Measurements from ENCODE around the gene ARHGAP23.

The ARHGAP23 gene

DNA sequence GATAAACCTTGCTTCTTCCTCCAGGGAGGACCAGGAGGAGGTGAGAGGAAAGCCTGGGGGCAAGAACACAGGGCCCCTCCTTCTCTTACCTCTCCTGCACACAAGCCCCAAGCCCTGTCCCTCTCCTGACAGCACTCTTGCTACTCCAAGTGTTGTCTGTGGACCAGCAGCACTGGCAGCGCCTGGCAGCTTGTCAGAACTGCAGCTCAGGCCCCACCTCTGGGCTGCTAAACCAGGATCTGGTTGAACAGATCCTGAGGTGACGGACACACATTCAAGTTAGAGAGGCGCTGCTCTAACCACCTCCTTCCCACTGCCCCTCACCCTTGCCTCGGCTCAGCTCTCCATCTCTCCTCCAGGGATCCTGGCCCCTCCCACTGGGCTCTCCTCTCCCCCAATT lies 121.0 kb downstream of the ARHGAP23 start:
- no peak for DNase-seq (ENCODE audit: low read depth)

DNA sequence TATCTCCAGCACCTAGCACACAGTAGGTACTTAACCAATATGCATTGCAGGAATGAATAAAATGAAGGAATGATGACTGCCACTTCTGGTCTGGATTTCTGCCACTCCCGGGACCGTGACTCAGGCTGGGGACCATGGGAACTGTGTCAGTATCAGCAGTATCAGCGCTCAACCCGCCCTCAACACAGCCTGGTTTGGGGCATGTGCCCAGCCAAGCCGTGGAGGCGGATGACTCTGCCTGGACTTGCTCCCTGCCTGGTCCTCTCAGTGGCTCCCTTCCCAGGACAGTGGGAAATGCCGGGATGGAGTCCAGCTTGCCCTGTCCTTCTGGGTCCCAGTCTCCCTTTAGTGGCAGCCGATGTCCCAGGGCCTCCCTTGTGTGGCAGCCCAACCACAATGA lies 122.4 kb downstream of the ARHGAP23 start:
- no peak for DNase-seq (ENCODE audit: low read depth)

DNA sequence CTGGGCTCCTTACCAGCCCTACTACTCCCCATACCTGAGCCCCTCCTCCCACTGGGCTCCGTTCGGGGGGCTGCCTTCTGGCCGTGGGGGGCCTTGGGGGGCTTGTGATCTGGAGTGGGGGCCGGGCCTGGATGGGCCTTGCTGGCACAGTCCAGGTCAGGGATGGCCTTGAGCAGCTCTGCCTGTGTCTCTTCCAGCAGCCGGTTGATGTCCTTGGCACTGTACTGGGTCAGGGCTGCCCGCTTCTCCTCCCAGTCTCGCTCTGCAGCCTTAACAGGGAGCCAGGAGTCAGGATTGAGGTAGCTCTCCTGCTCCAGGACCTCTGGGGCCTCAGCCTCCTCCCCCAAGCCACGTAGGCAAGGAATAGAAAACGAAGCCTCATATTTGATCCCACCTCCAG lies 122.9 kb downstream of the ARHGAP23 start:
- no peak for DNase-seq (ENCODE audit: low read depth)

DNA sequence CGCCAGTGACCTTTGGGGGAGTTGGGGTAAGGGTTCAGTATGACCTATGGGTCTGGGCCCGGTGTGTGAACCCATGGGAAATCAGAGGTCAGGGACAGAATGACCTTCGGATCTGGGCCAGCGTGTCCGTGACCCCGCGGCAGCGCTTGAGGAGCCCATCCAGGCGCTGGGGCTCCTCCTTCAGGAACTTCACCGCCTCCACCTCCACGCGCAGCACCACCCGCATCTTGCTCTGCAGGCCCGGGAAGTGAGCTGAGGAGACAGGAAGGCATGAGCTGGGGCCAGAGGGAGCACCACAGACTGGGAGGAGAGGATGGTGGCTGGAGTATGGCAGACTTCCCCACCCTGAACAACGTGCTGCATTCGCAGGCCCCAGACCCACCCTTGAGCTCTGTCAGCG lies 124.1 kb downstream of the ARHGAP23 start:
- no peak for DNase-seq (ENCODE audit: low read depth)

DNA sequence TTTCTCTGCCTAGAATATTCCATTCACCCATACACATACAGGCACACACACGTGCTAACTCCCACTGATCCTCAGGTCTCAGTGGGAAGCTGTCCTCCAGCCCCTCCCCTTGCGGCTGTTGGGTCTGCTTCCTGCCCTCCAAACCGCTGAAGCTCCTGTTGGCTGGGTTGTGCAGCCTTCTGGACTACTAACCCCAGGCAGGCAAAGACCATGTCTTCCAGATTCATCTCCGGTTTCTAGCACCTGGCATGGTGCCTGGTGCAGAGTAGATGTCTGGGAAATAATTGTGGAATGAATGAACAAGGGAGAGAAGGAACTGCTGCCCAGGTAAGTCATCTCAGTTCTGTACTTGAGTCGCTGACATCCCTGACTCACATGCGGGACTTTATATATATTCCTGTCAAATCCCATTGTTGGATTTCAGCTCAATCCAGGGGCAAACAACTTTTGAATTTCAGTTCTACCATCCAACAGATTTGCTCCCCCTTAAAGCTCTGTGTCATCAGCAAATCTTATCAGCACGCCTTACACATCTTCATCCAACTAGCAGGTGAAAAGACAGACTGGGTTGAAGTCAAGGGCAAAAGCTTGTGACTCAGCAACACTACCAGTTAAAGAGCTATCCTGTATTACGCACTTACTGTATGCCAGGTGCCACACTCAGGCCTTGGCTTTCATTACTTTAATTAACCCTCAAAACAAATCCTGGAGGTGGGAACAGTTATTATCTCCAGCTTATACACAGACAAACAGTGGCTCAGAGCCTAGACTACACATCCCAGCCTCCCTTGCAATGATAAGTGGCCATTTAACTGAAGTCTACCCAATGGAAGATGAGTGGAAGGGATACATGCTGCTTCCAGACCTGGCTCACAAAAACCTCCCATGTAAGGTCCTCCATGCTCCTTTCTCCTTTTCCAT lies 126.4 kb downstream of the ARHGAP23 start:
- DNase-seq (ENCODE audit: low read depth): no peak

DNA sequence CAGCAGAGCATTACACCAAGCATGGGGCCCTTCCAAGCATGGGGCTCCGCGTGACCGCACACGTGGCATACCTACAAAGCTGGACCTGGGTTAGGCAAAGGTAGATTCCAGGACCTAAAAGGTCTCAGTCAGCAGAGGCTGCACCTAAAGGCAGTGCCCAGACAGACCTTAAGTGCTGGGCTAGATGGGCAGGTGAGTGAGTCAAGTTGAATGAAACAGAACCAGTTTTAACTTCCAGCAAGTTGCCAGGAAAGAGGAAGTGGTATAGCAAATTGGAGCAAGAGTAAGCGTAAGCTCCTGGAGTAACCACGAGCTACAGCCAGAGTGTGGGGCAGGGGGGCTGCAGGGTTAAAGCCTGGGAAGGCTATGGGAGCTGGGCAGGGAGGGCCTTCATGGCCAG lies 128.0 kb downstream of the ARHGAP23 start:
- DNase-seq (ENCODE audit: low read depth): no peak

DNA sequence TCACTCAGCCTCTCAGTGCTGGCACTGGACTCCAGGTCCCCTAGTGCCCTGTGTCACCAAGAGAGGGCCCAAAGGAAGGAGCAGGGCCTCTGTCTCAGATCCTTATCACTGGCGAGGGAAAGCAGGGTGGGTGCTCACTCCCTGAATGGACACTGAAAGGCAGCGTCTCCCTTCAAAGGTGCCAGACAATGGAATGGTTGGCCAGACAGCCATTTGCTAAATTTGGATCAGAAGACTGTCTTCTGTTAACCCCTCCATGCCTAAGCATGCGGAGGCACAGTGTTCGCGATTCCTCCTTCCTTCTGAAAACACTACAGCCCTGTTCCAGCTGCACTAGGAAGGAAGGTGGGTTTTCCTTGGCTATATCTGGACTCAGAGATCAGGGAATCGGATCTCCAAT lies 129.1 kb downstream of the ARHGAP23 start:
- no peak for DNase-seq (ENCODE audit: low read depth)

DNA sequence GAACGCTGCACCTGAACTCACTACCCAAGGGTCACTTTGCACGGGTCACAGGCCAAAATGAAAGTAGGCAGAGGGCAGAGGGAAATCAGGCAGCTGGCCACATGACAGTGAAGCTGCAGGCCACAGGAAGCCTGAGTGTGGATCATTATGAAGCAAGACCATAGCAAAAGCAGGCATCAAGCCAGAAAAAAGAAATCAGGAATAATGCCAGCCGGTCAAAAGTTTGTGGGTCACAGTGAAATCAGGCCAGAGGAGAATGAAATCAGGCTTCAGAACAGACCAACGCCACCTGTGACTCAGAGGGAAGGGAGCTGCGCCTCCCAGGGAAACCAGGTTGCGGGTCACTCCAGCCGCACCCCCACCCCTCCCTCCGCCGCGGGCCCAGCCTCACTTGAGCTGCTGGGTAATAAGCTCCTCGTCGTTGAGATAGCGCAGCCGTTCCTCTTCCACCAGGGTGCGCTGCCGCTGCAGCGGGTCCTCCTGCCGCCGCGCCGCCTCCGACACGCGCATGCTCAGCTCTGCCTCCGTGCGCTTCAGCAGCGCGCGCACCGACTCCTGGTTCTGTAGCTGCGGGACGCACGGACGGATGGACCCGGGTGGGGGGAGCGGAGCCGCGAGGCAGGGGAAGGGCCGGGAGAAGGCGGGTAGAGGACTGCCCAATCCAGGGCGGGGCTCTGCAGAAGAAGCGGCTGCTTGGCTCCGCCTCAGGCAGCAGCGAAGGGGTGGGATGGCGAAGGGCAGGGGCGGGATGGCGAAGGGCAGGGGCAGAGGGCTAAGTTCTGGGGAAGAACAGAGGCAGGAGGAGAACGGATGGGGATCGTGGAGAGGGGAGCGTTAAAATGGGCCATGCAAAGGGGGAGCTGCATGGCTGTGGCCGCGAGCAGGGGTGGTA lies 129.8 kb downstream of the ARHGAP23 start:
- peak; percentile 88 for DNase-seq (ENCODE audit: low read depth)

DNA sequence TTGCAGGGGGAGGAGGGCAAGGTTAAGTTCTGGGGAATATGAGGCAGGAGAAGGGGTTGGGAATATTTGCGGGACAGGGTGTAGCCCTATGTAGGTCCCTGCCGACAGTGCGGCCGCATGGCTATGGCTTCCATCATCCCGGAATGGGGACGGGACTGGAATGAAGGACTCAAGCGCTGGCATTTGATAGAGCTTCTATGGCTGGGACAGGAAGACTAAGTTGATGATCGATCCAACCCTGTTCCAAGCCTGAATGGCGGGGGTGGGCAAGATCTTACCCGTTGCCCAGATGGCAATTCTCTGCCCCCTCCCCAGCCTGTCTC lies 130.4 kb downstream of the ARHGAP23 start:
- no peak for DNase-seq (ENCODE audit: low read depth)

DNA sequence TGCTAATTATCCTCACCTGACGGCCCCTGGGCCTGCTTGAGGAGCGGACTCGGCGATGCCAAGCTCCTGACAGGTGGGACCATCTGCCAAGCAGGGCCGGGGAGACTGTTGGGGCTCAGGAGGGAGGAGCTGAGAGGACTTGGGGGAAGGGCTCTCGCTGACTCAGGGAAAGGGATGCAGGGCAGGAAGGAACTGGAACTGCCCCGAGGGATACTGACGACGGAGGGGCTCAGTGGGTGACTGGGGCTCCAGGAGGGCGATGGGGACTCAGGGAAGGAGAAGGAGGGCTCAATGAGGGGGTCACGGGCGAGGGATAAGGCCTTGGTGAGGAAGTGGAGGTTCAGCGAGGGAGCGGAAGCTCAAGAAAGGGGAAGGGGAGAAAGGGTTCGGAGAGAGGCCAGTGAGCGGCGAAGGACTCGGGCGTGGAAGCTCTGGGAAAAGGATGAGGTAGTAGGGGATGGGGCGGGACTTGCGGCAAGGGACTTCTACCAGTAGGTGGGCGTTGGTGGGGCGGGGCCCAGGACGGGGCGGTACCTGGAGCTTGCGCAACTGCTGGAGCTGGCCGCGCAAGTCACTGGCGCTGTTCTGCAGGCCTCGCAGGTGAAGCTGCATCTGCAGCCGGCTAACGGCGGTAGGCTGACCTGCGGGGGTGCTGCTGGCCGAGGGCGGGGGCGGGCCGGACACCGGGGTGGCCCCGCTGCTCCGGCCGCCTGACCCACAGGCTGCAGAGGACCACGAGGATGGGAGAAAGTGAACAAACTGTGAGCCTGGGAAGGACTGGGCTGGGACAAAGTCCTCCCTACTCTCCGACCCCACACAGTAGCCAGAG lies 131.0 kb downstream of the ARHGAP23 start:
- DNase-seq (ENCODE audit: low read depth): peak; percentile 83

DNA sequence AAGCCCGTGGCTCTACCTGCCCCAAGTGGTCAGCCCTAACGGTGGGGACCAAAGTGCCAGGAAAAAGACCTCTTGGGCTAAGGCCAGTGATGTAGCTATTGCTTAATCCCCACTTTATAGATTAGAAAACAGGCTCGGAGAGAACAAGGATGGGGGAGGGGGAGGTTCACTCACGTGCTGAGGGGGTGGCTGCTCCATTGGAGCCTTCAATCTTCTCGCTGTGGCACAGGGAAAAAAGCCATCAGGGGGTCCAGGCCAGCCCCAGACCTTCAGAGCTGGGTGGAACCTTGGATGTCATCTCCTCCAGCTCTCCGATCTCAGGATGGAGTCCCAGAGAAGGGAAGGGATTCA lies 131.6 kb downstream of the ARHGAP23 start:
- no peak for DNase-seq (ENCODE audit: low read depth)

DNA sequence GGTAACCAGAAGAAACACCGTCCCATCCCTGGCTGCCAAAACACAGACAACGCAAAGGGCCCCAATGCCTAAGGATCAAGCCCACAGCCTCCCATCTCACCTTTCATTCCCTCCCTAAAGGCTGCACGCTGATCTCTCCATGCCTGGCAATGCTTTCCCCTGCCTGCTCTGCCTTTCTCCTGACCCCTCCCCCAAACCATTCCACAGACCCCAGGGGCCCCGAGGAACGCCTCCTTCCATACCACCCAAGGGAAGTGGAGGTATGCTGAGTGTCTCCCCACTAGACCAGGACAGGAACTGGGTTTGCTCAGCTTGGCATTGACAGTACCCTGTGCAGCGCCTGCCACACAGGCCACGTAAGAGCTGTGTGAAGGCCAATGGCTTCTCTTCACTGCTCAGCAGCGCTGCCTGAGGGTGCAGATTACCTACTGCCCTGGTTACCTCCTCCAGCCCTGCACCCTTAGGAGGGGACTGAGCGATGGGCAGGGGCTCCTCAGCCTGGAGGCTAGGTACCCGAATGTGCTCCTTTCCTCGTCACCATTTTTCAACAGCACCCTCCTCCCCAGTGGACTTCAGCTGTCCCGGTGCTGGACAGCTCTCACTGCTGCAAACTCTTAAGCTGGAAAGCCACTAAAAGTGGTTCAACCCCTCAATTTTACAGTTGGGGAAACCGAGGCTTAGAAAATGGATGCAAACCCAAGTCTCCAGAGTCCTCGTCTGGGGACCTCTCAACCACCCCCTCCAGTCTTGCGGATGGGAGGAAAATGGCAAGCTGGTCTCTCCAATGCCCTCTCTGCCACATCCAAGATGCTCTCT lies 132.4 kb downstream of the ARHGAP23 start:
- no peak for DNase-seq (ENCODE audit: low read depth)

DNA sequence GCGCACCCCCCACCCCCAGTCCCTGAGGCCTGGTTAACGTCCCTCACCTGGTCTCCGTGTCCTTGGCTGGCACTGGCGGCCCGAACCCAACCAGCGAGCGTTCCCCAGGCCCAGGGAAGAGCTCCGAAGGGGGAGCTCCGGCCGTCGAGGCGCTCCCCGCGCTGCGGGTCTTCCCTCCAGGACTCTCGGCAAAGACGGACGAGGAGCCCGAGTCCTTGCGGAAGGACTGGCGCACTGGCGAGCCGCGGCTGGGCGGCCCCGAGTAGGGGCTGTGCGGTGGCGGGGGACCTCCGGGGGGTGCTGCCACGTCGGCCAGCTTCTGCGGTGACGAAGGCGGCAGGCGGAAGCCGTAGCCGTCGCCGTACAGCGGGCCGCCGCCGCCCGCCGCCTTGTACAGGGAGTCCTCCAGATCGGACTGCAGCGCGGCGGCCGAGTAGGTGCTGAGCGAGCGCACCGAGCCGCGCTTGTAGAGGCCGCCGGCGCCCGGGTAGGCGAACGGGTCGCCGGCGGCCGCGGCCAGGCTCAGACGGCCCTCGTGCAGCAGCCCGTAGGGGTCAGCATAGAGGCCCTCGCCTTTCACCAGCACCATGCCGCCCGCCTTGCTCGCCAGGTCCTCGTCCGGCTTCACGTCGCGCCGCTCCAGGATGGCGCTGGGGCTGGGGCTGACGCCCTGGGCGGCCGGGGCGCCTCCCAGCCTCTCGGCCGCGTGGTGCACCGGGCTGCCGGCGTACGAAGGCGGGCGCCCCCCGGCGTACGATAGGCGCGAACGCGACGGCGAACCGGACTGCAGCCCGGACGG lies 133.4 kb downstream of the ARHGAP23 start:
- no peak for DNase-seq (ENCODE audit: low read depth)
